HCT116 (cell line): ENCODE results near the gene WNK4. TPM values are rescaled to one million over a fixed set of nuclear protein-coding genes. Genes with fewer than 3 reads are reported as not detected.

ENCODE experiments used
- ATAC-seq: fragments of 200-7000 bp; cut with Tn5 transposase; 2 replicates; pipeline ENCODE4 v1.9.1; 2020; ENCODE audit warnings: mild to moderate bottlenecking, moderate library complexity
- BruUV-seq: library from RNA; stranded (reverse); fragments of 400-500 nt; replicated peaks from 2 replicates; lab custom pipeline; 2021; lab: Mats Ljungman, UMichigan
- CTCF ChIA-PET: fragments of 300-600 bp; sonication (Branson Sonifier 250); formaldehyde crosslinking; loops from one replicate; lab custom pipeline; 2021; ENCODE audit warnings: antibody characterized with exemption; lab: Charles Lee
- POLR2A ChIA-PET: fragments of 300-600, 350-600 bp; sonication (Branson Sonifier 250); formaldehyde crosslinking; loops from one replicate; lab custom pipeline; 2021; ENCODE audit warnings: antibody characterized with exemption; lab: Charles Lee
- RAD21 ChIA-PET, 2 experiments: fragments of 300-600 bp; sonication (Branson Sonifier 250); formaldehyde crosslinking; loops; one replicate each; lab custom pipeline; 2023; ENCODE audit warnings: low total read pairs in 2 of 2; ENCODE audit not compliant: uncharacterized antibody in 2 of 2, unreplicated experiment in 2 of 2, low non-redundant PET in 1 of 2; lab: Charles Lee
- DNase-seq: peaks from one replicate; pipeline ENCODE4 v3.0.0-alpha.2; 2010; ENCODE audit warnings: low read depth, low spot score
- H2AFZ ChIP-seq: fragments of 200-600 bp; shearing (Covaris generic), sonication (generic); 2 replicates; pipeline ENCODE4 v1.6.1; 2017; ENCODE audit warnings: low read depth, mixed run types, mixed read lengths, antibody characterized with exemption, low read length; ENCODE audit not compliant: poor library complexity, severe bottlenecking
- H3K27ac ChIP-seq: 2 replicates; pipeline ENCODE4 v1.5.1; 2012; ENCODE audit warnings: low read depth, low read length
- H3K27me3 ChIP-seq: fragments of 200-600 bp; sonication (generic); 2 replicates; pipeline ENCODE4 v1.6.1; 2016; ENCODE audit warnings: mixed run types, low read length, mixed read lengths; ENCODE audit not compliant: insufficient read depth
- H3K36me3 ChIP-seq, 2 experiments: fragments of 200-500 bp in 1 of 2; fragments of 200-600 bp in 1 of 2; sonication (Bioruptor generic) in 1 of 2; sonication (generic) in 1 of 2; 2 replicates each; pipeline versions ENCODE4 v1.5.1 to v1.6.1; 2014 to 2016; ENCODE audit warnings: low read length in 2 of 2, inconsistent platforms in 1 of 2, mixed read lengths in 1 of 2, mixed run types in 1 of 2; ENCODE audit not compliant: insufficient read depth in 2 of 2, control insufficient read depth in 1 of 2
- H3K4me1 ChIP-seq, 2 experiments: fragments of 200-600 bp in 1 of 2; sonication (generic) in 1 of 2; 2 replicates each; pipeline versions ENCODE4 v1.5.1 to v1.6.1; 2012 to 2017; ENCODE audit warnings: low read length in 2 of 2, inconsistent platforms in 1 of 2, mild to moderate bottlenecking in 1 of 2, mixed read lengths in 1 of 2, mixed run types in 1 of 2, moderate library complexity in 1 of 2; ENCODE audit not compliant: insufficient read depth in 2 of 2, control insufficient read depth in 1 of 2
- H3K4me2 ChIP-seq: fragments of 200-600 bp; sonication (generic); 2 replicates; pipeline ENCODE4 v1.6.1; 2017; ENCODE audit warnings: mixed run types, low read length, mixed read lengths
- H3K4me3 ChIP-seq, 2 experiments: fragments of 200-600 bp in 1 of 2; sonication (generic) in 1 of 2; replicated peaks in 1 of 2; 2 replicates each; pipeline ENCODE4 v1.5.1; 2011 to 2016; ENCODE audit warnings: low read length in 2 of 2, control low read depth in 1 of 2, low read depth in 1 of 2, mild to moderate bottlenecking in 1 of 2, mixed read lengths in 1 of 2, mixed run types in 1 of 2
- H3K79me2 ChIP-seq: fragments of 200-600 bp; sonication (generic); 2 replicates; pipeline ENCODE4 v1.6.1; 2017; ENCODE audit warnings: mild to moderate bottlenecking, mixed run types, low read length, moderate library complexity, mixed read lengths; ENCODE audit not compliant: insufficient read depth
- H3K9ac ChIP-seq: fragments of 200-600 bp; sonication (generic); 2 replicates; pipeline ENCODE4 v1.6.1; 2016; ENCODE audit warnings: low read length, mixed read lengths
- H3K9me2 ChIP-seq: fragments of 200-600 bp; sonication (generic), shearing (Covaris generic); 2 replicates; pipeline ENCODE4 v1.6.1; 2017; ENCODE audit warnings: mixed run types, mild to moderate bottlenecking, moderate library complexity; ENCODE audit not compliant: insufficient read depth
- H3K9me3 ChIP-seq, 2 experiments: fragments of 200-500 bp in 1 of 2; fragments of 200-600 bp in 1 of 2; sonication (Bioruptor generic) in 1 of 2; sonication (generic) in 1 of 2; 2 replicates each; pipeline ENCODE4 v1.6.1; 2014 to 2017; ENCODE audit warnings: low read length in 2 of 2, mixed read lengths in 2 of 2, inconsistent platforms in 1 of 2, low read depth in 1 of 2, mild to moderate bottlenecking in 1 of 2, mixed run types in 1 of 2, moderate library complexity in 1 of 2; ENCODE audit not compliant: control insufficient read depth in 1 of 2, insufficient read depth in 1 of 2
- H4K20me1 ChIP-seq: fragments of 200-600 bp; sonication (generic), shearing (Covaris generic); 2 replicates; pipeline ENCODE4 v1.6.1; 2017; ENCODE audit warnings: mixed run types, mild to moderate bottlenecking, moderate library complexity; ENCODE audit not compliant: insufficient read depth
- CBX3 ChIP-seq: IDR thresholded peaks from 2 replicates; pipeline ENCODE4 v1.6.1; 2012; ENCODE audit warnings: low read depth
- CEBPB ChIP-seq: IDR thresholded peaks from 2 replicates; pipeline ENCODE4 v1.6.1; 2012; ENCODE audit warnings: low read depth
- EGR1 ChIP-seq: IDR thresholded peaks from 2 replicates; pipeline ENCODE4 v1.6.1; 2012; ENCODE audit warnings: low read depth
- ELF1 ChIP-seq: IDR thresholded peaks from 2 replicates; pipeline ENCODE4 v1.6.1; 2012; ENCODE audit warnings: low read depth, borderline replicate concordance
- FOSL1 ChIP-seq: IDR thresholded peaks from 2 replicates; pipeline ENCODE4 v1.6.1; 2012; ENCODE audit warnings: low read depth
- JUND ChIP-seq: IDR thresholded peaks from 2 replicates; pipeline ENCODE4 v1.6.1; 2012
- POLR2A ChIP-seq: IDR thresholded peaks from 2 replicates; pipeline ENCODE4 v1.7.0; 2011; ENCODE audit warnings: borderline replicate concordance; ENCODE audit not compliant: insufficient read depth, insufficient read length; ENCODE audit errors: extremely low read depth
- POLR2AphosphoS5 ChIP-seq: IDR thresholded peaks from 2 replicates; pipeline ENCODE4 v1.6.1; 2011; ENCODE audit warnings: mild to moderate bottlenecking, low read depth, low read length, moderate library complexity
- RAD21 ChIP-seq: IDR thresholded peaks from 2 replicates; pipeline ENCODE4 v1.6.1; 2012; ENCODE audit warnings: low read depth, mild to moderate bottlenecking
- SIN3A ChIP-seq: IDR thresholded peaks from 2 replicates; pipeline ENCODE4 v1.6.1; 2012; ENCODE audit warnings: low read depth
- SP1 ChIP-seq: IDR thresholded peaks from 2 replicates; pipeline ENCODE4 v1.6.1; 2012; ENCODE audit warnings: low read depth
- ZFX ChIP-seq: fragments of 450-650 bp; IDR thresholded peaks from 2 replicates; pipeline ENCODE4 v1.6.1; 2017
- ZNF274 ChIP-seq: fragments of 200-500 bp; sonication (Bioruptor generic); IDR thresholded peaks from 2 replicates; pipeline ENCODE4 v1.6.1; 2014; ENCODE audit warnings: mild to moderate bottlenecking, low read depth, low read length, inconsistent platforms
- intact Hi-C: fragments of 100-400 bp; cut with micrococcal nuclease; formaldehyde crosslinking; loops from 2 replicates; pipeline ENCODE4 v1.10.0; 2022
- total RNA-seq: library from RNA; stranded (reverse); gene quantifications from one replicate; pipeline ENCODE4 v1.2.1, GENCODE V29; 2021; ENCODE audit not compliant: unreplicated experiment
- TF ChIP-seq, protein P1 (sequence below): IDR thresholded peaks from 2 replicates; pipeline ENCODE4 v1.6.1; 2012; ENCODE audit warnings: low read depth
- TF ChIP-seq, protein P2 (sequence below): IDR thresholded peaks from 2 replicates; pipeline ENCODE4 v1.6.1; 2011; ENCODE audit warnings: mild to moderate bottlenecking, low read length, moderate library complexity; ENCODE audit not compliant: insufficient replicate concordance; ENCODE audit errors: extremely low read depth

Gene WNK4
- total RNA-seq, 1 experiment from 2014 or later, result 4.5 TPM

DNA sequence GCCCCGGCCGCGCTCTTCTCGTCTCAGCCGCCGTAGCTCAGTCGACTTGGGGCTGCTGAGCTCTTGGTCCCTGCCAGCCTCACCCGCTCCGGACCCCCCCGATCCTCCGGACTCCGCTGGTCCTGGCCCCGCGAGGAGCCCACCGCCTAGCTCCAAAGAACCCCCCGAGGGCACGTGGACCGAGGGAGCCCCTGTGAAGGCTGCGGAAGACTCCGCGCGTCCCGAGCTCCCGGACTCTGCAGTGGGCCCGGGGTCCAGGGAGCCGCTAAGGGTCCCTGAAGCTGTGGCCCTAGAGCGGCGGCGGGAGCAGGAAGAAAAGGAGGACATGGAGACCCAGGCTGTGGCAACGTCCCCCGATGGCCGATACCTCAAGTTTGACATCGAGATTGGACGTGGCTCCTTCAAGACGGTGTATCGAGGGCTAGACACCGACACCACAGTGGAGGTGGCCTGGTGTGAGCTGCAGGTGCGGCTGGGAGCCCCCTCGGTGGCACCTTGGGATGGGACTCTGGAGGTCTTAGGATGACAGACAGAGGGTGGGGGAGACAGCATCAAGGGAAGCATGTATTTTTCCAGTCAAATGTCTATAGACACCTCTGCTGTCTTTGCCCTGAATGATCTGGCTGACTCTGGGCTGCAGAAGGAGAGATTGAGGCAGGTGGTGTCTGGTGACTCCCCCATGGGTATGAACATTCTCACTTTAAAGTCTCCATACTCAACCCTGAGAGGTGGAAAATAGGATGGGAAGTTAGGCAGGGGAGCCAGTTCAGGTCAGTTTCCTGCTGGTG lies 635 bp downstream of the WNK4 start:
- no peaks in the 10 kb centered on the region for H3K27me3 ChIP-seq
- no peaks in the 10 kb centered on the region for H4K20me1 ChIP-seq
- no peak for TF ChIP-seq SP1
- TF ChIP-seq RAD21, result no peak
- TF ChIP-seq, protein P1, sequence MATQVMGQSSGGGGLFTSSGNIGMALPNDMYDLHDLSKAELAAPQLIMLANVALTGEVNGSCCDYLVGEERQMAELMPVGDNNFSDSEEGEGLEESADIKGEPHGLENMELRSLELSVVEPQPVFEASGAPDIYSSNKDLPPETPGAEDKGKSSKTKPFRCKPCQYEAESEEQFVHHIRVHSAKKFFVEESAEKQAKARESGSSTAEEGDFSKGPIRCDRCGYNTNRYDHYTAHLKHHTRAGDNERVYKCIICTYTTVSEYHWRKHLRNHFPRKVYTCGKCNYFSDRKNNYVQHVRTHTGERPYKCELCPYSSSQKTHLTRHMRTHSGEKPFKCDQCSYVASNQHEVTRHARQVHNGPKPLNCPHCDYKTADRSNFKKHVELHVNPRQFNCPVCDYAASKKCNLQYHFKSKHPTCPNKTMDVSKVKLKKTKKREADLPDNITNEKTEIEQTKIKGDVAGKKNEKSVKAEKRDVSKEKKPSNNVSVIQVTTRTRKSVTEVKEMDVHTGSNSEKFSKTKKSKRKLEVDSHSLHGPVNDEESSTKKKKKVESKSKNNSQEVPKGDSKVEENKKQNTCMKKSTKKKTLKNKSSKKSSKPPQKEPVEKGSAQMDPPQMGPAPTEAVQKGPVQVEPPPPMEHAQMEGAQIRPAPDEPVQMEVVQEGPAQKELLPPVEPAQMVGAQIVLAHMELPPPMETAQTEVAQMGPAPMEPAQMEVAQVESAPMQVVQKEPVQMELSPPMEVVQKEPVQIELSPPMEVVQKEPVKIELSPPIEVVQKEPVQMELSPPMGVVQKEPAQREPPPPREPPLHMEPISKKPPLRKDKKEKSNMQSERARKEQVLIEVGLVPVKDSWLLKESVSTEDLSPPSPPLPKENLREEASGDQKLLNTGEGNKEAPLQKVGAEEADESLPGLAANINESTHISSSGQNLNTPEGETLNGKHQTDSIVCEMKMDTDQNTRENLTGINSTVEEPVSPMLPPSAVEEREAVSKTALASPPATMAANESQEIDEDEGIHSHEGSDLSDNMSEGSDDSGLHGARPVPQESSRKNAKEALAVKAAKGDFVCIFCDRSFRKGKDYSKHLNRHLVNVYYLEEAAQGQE, result no peak
- TF ChIP-seq CBX3, result no peak
- TF ChIP-seq FOSL1, result no peak
- TF ChIP-seq EGR1, result no peak
- TF ChIP-seq POLR2A, result no peak
- TF ChIP-seq, protein P2, sequence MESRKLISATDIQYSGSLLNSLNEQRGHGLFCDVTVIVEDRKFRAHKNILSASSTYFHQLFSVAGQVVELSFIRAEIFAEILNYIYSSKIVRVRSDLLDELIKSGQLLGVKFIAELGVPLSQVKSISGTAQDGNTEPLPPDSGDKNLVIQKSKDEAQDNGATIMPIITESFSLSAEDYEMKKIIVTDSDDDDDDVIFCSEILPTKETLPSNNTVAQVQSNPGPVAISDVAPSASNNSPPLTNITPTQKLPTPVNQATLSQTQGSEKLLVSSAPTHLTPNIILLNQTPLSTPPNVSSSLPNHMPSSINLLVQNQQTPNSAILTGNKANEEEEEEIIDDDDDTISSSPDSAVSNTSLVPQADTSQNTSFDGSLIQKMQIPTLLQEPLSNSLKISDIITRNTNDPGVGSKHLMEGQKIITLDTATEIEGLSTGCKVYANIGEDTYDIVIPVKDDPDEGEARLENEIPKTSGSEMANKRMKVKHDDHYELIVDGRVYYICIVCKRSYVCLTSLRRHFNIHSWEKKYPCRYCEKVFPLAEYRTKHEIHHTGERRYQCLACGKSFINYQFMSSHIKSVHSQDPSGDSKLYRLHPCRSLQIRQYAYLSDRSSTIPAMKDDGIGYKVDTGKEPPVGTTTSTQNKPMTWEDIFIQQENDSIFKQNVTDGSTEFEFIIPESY, result no peak
- no peak for TF ChIP-seq POLR2AphosphoS5
- no peak for TF ChIP-seq ZNF274
- no peak for TF ChIP-seq ELF1
- no peak for TF ChIP-seq ZFX
- TF ChIP-seq JUND, result no peak
- TF ChIP-seq SIN3A, result no peak
- TF ChIP-seq CEBPB, result no peak
- no peaks in the 10 kb centered on the region for H3K9me3 ChIP-seq
- no peak for DNase-seq
- H3K9ac ChIP-seq, result no peak overlapping the region
- peaks cover 3 to 20% of the 10 kb centered on the region in 2 experiments; a peak in 3 of 4 replicates for H3K4me1 ChIP-seq
- ATAC-seq, result no peak
- ChIA-PET CTCF (no interaction called here), POLR2A (no interaction called here), RAD21 (no interaction called here)
- BruUV-seq, result no TSS peak
- H3K36me3 ChIP-seq, result peaks cover 10 to 20% of the 10 kb centered on the region in 2 experiments
- intact Hi-C loops, result no loop called here
- H3K4me2 ChIP-seq, result no peak overlapping the region
- no peaks in the 10 kb centered on the region for H3K9me2 ChIP-seq
- H3K27ac ChIP-seq, result no peak overlapping the region
- no peak overlapping the region for H3K4me3 ChIP-seq
- no peak overlapping the region for H2AFZ ChIP-seq
- no peaks in the 10 kb centered on the region for H3K79me2 ChIP-seq
